ENCODE results near the gene HMSD. TPM values are rescaled to one million over a fixed set of nuclear protein-coding genes. Genes with fewer than 3 reads are reported as not detected.

The HMSD gene
- total and polyA plus RNA-seq, 2 donors (not counting 3 experiments of a cell fraction or from before 2014, with no cell fraction given) = 0.08 TPM; not detected in 1

- peaks cover 6 to 9% of the 10 kb centered on the region in 2 experiments for H3K27me3 ChIP-seq (ENCODE audit: control insufficient read depth in 2 of 2, insufficient read depth in 2 of 2, low read length in 2 of 2)
- DNase-seq (ENCODE audit: low read depth, low spot score) = no peak
- H3K9me1 ChIP-seq (replicated peaks; ENCODE audit: control insufficient read depth, extremely low read depth, insufficient read depth, low read length) = no peaks in the 10 kb centered on the region
- H3K9ac ChIP-seq (replicated peaks; ENCODE audit: extremely low read depth, insufficient read depth, low read length) = no peak overlapping the region
- intact Hi-C loops (cut with micrococcal nuclease) (no loop called here), dilution Hi-C loops (cut with MboI; ENCODE audit: extremely low pct_ligation_motif_present, low sequenced_read_pairs) (no loop called here)
- POLR2A ChIA-PET = no interaction called here
- BruUV-seq (replicated peaks) = no TSS peak
- peaks cover 3% of the 10 kb centered on the region for H3K79me2 ChIP-seq (ENCODE audit: control insufficient read depth, insufficient read depth, low read length)
- H3K36me3 ChIP-seq (ENCODE audit: control insufficient read depth in 2 of 2, extremely low read depth in 1 of 2, insufficient read depth in 2 of 2, low read length in 2 of 2) = no peaks in the 10 kb centered on the region
- no peak for FAIRE-seq
- no peak overlapping the region for H3K27ac ChIP-seq (ENCODE audit: insufficient read depth, low read depth, low read length)
- TF ChIP-seq GATA2 (IDR thresholded peaks at IDR 0.05; ENCODE audit: insufficient read depth, insufficient read length, low read depth, low read length) = no peak
- no peak for TF ChIP-seq FOS (IDR thresholded peaks at IDR 0.05; ENCODE audit: borderline replicate concordance, insufficient read depth, low read length)
- no peak for TF ChIP-seq JUN (IDR thresholded peaks at IDR 0.05; ENCODE audit: borderline replicate concordance, insufficient read depth, insufficient read length, low read depth)
- no peak overlapping the region for H3K4me3 ChIP-seq (replicated peaks in 1 of 3; ENCODE audit: insufficient read depth in 1 of 3, low read depth in 1 of 3, low read length in 3 of 3)
- no peak overlapping the region for H3K4me2 ChIP-seq (ENCODE audit: insufficient read depth, low read length)
- CTCF ChIA-PET = interaction anchor here (2.8 to 3.4 kb wide), 2 partner anchors 9 to 30 kb away, joined by 22 to 61 read pairs; no protein-coding TSS in a partner anchor
- no peak overlapping the region for H2AFZ ChIP-seq (ENCODE audit: low read depth, low read length)
- H3K4me1 ChIP-seq (ENCODE audit: control insufficient read depth, extremely low read depth, insufficient read depth, low read length) = peaks cover 7% of the 10 kb centered on the region
- no peaks in the 10 kb centered on the region for H3K9me3 ChIP-seq (replicated peaks; ENCODE audit: control insufficient read depth, insufficient read depth, low read length)
- H4K20me1 ChIP-seq (replicated peaks; ENCODE audit: control insufficient read depth, extremely low read depth, insufficient read depth, low read length) = no peaks in the 10 kb centered on the region
These were observed 16.7 kb downstream of the HMSD start for GRCh38 chr18:63965716-63966330.

GRCh38 chr18:63969942-63970808 lies 21.1 kb downstream of the HMSD start, which contains the start of gene SERPINB8:
SERPINB8 (plus strand) TSS chr18:63970081; CDS start chr18:63978309, 8,228 bp downstream.
- ChIA-PET POLR2A (no interaction called here), CTCF (interaction anchor here (1.0 to 1.2 kb wide), 3 partner anchors 10 to 34 kb away, joined by 3 to 6 read pairs (median 5); no protein-coding TSS in a partner anchor)
- Histone ChIP-seq H3K79me2 (ENCODE audit: control insufficient read depth, insufficient read depth, low read length) (peaks cover 31% of the 10 kb centered on the region), H3K36me3 (ENCODE audit: control insufficient read depth in 2 of 2, extremely low read depth in 1 of 2, insufficient read depth in 2 of 2, low read length in 2 of 2) (no peaks in the 10 kb centered on the region), H3K27ac (ENCODE audit: insufficient read depth, low read depth, low read length) (peak within 1 kb of the TSS; percentile 99), H2AFZ (ENCODE audit: low read depth, low read length) (peak within 1 kb of the TSS; percentile 30), H4K20me1 (replicated peaks; ENCODE audit: control insufficient read depth, extremely low read depth, insufficient read depth, low read length) (no peaks in the 10 kb centered on the region), H3K4me2 (ENCODE audit: insufficient read depth, low read length) (peak within 1 kb of the TSS; percentile 47), H3K9me3 (replicated peaks; ENCODE audit: control insufficient read depth, insufficient read depth, low read length) (no peaks in the 10 kb centered on the region), H3K4me1 (ENCODE audit: control insufficient read depth, extremely low read depth, insufficient read depth, low read length) (peaks cover 14% of the 10 kb centered on the region), H3K9ac (replicated peaks; ENCODE audit: extremely low read depth, insufficient read depth, low read length) (peak within 1 kb of the TSS; percentile 99), H3K4me3 (replicated peaks in 1 of 3; ENCODE audit: insufficient read depth in 1 of 3, low read depth in 1 of 3, low read length in 3 of 3) (peak within 1 kb of the TSS; percentile 60 to 94 (median 63)), H3K9me1 (replicated peaks; ENCODE audit: control insufficient read depth, extremely low read depth, insufficient read depth, low read length) (no peaks in the 10 kb centered on the region), H3K27me3 (ENCODE audit: control insufficient read depth in 2 of 2, insufficient read depth in 2 of 2, low read length in 2 of 2) (no peaks in the 10 kb centered on the region)
- FAIRE-seq = peak; percentile 95
- DNase-seq (ENCODE audit: low read depth, low spot score) = peak; percentile 86
- peak; percentile 82 for TF ChIP-seq POLR2A (IDR thresholded peaks at IDR 0.05; ENCODE audit: low read depth, low read length)
- TF ChIP-seq POLR2AphosphoS5 (IDR thresholded peaks at IDR 0.05; ENCODE audit: insufficient read depth, low read depth, low read length) = peak; percentile 56
- TF ChIP-seq GATA2 (IDR thresholded peaks at IDR 0.05; ENCODE audit: insufficient read depth, insufficient read length, low read depth, low read length) = no peak
- TF ChIP-seq MYC (IDR thresholded peaks at IDR 0.05; ENCODE audit: low read depth, low read length) = no peak
- TF ChIP-seq FOS (IDR thresholded peaks at IDR 0.05; ENCODE audit: borderline replicate concordance, insufficient read depth, low read length) = peak; percentile 90
- no peak for TF ChIP-seq EZH2 (IDR thresholded peaks at IDR 0.05; ENCODE audit: borderline replicate concordance, low read depth, low read length, severe bottlenecking)
- TF ChIP-seq MAX (IDR thresholded peaks at IDR 0.05; ENCODE audit: insufficient read depth, insufficient read length) = no peak
- TF ChIP-seq JUN (IDR thresholded peaks at IDR 0.05; ENCODE audit: borderline replicate concordance, insufficient read depth, insufficient read length, low read depth) = peak; percentile 68
- no peak for TF ChIP-seq CTCF (IDR thresholded peaks at IDR 0.05; ENCODE audit: extremely low read depth in 1 of 2, insufficient read depth in 1 of 2, low read depth in 1 of 2, low read length in 2 of 2)
- intact Hi-C loops (cut with micrococcal nuclease) = loop anchor here (1.0 to 2.0 kb wide), 4 partner anchors 9 to 548 kb away; partner anchors contain the start of gene VPS4B
- BruUV-seq (replicated peaks) = TSS peak; percentile 72
- dilution Hi-C loops (cut with MboI; ENCODE audit: extremely low pct_ligation_motif_present, low sequenced_read_pairs) = no loop called here
